SK-MEL-5 (cell line): ENCODE data around the gene EXOC3L1. TPM values are rescaled to one million over a fixed set of nuclear protein-coding genes. Genes with fewer than 3 reads are reported as not detected.

ENCODE experiments used
- DNase-seq: peaks from one replicate; pipeline ENCODE4 v3.0.0-alpha.2; 2016; ENCODE audit warnings: low read depth, low spot score
- in situ Hi-C: cut with HindIII; loops from 2 replicates; pipeline ENCODE4 v1.10.0; 2016; ENCODE audit warnings: low sequenced_read_pairs, high pct_unique_total_duplicates, low pct_unique_long_range_greater_than_20kb
- small RNA-seq, 2 experiments: library from RNA; depleted of rRNA; stranded (forward); fragments of <200 nt; gene quantifications; one replicate each; pipeline ENCODE3, GENCODE V24; 2014
- total RNA-seq: library from RNA; depleted of rRNA; stranded (reverse); fragments of >200 nt; shearing (Covaris generic); gene quantifications from 2 replicates; pipeline ENCODE4 v1.2.3, GENCODE V29; 2014; rRNA removed

Gene EXOC3L1
- total RNA-seq, 1 experiment from 2014 or later, result not detected

GRCh38 chr16:67147437-67148140 lies 42.3 kb downstream of the EXOC3L1 start:
- DNase-seq, result no peak
- in situ Hi-C loops, result no loop called here

GRCh38 chr16:67146523-67147357 lies 43.2 kb downstream of the EXOC3L1 start:
- in situ Hi-C loops, result no loop called here
- DNase-seq, result no peak

- DNase-seq, result no peak
- in situ Hi-C loops, result no loop called here
Measured at GRCh38 chr16:67145746-67146145, 44.2 kb downstream of the EXOC3L1 start.

GRCh38 chr16:67144943-67145342 lies 45.0 kb downstream of the EXOC3L1 start:
- no peak for DNase-seq
- in situ Hi-C loops, result no loop called here

- DNase-seq, result no peak
- in situ Hi-C loops, result no loop called here
Measured at GRCh38 chr16:67142342-67142741, 47.6 kb downstream of the EXOC3L1 start.

GRCh38 chr16:67141391-67141790 lies 48.5 kb downstream of the EXOC3L1 start:
- in situ Hi-C loops, result no loop called here
- DNase-seq, result no peak

- in situ Hi-C loops, result no loop called here
- no peak for DNase-seq
Measured at GRCh38 chr16:67137605-67138004, 52.3 kb downstream of the EXOC3L1 start.

Small RNAs within 50 kb of the gene (small RNA-seq; reads per million reads assigned to genes)
- gene MIR328, result 0.06 to 0.67 reads per million in 2 experiments

Other genes with a start within 250 kb of the EXOC3L1 start
- 0.29 and 1.5 TPM in 2 replicates for gene CES3, start 228.9 kb downstream of the EXOC3L1 start, total RNA-seq
- not detected in 2 replicates for gene CES4A, start 201.5 kb downstream of the EXOC3L1 start, total RNA-seq
- 51.5 and 58.6 TPM in 2 replicates for gene CBFB, start 161.0 kb downstream of the EXOC3L1 start, total RNA-seq
- 17.1 and 18.8 TPM in 2 replicates for gene PHAF1, start 80.2 kb downstream of the EXOC3L1 start, total RNA-seq
- 0.92 and 2.0 TPM in 2 replicates for gene B3GNT9, start 39.1 kb downstream of the EXOC3L1 start, total RNA-seq
- 18.3 and 21.1 TPM in 2 replicates for gene TRADD, start 30.2 kb downstream of the EXOC3L1 start, total RNA-seq
- 5.1 and 6.4 TPM in 2 replicates for gene FBXL8, start 30.2 kb downstream of the EXOC3L1 start, total RNA-seq
- gene HSF4, start 25.4 kb downstream of the EXOC3L1 start, total RNA-seq, result 28.7 and 40.9 TPM in 2 replicates
- 7.8 and 13.2 TPM in 2 replicates for gene NOL3, start 19.6 kb downstream of the EXOC3L1 start, total RNA-seq
- 3.9 and 4.4 TPM in 2 replicates for gene MATCAP1, start 6.2 kb downstream of the EXOC3L1 start, total RNA-seq
- 50.8 and 73.6 TPM in 2 replicates for gene E2F4, start 2.0 kb upstream of the EXOC3L1 start, total RNA-seq
- 0.61 and 0.90 TPM in 2 replicates for gene ELMO3, start 9.0 kb upstream of the EXOC3L1 start, total RNA-seq
- gene TMEM208, start 37.0 kb upstream of the EXOC3L1 start, total RNA-seq, result 60.7 and 75.5 TPM in 2 replicates
- 10.5 and 11.3 TPM in 2 replicates for gene FHOD1, start 57.3 kb upstream of the EXOC3L1 start, total RNA-seq
- 0.21 and 0.37 TPM in 2 replicates for gene SLC9A5, start 58.8 kb upstream of the EXOC3L1 start, total RNA-seq
- 10.5 and 12.9 TPM in 2 replicates for gene PLEKHG4, start 89.4 kb upstream of the EXOC3L1 start, total RNA-seq
- 0.19 TPM in 1 of 2 replicates, not detected in the other for gene KCTD19, start 136.6 kb upstream of the EXOC3L1 start, total RNA-seq
- gene LRRC36, start 136.7 kb upstream of the EXOC3L1 start, total RNA-seq, result 0.64 and 1.1 TPM in 2 replicates
- 0.16 and 0.55 TPM in 2 replicates for gene TPPP3, start 203.4 kb upstream of the EXOC3L1 start, total RNA-seq
- gene ZDHHC1, start 226.3 kb upstream of the EXOC3L1 start, total RNA-seq, result 6.0 and 8.5 TPM in 2 replicates
- 0.32 TPM in 1 of 2 replicates, not detected in the other for gene HSD11B2, start 241.0 kb upstream of the EXOC3L1 start, total RNA-seq